Cardiac muscle cell (in vitro differentiated cells and primary cell): ENCODE results near the gene PSMG4. TPM values are rescaled to one million over a fixed set of nuclear protein-coding genes. Genes with fewer than 3 reads are reported as not detected.

Experiments used
- DNase-seq, 2 donors: peaks; one replicate each; pipeline versions ENCODE4 v3.0.0 to v3.0.0-alpha.2; 2010 to 2017; ENCODE audit warnings: low read depth in 1 of 2, low spot score in 1 of 2
- H3K27ac ChIP-seq: fragments of 200-600 bp; sonication (generic); 2 replicates; pipeline ENCODE4 v1.5.1; 2016
- H3K27me3 ChIP-seq: fragments of 200-600 bp; sonication (generic); 2 replicates; pipeline ENCODE4 v1.6.0; 2016; ENCODE audit warnings: control low read depth
- H3K36me3 ChIP-seq: fragments of 200-600 bp; sonication (generic); 2 replicates; pipeline ENCODE4 v1.5.1; 2016; ENCODE audit warnings: control low read depth
- H3K4me1 ChIP-seq: fragments of 200-600 bp; sonication (generic); 2 replicates; pipeline ENCODE4 v1.8.1; 2017; ENCODE audit warnings: low read depth, mild to moderate bottlenecking, mixed run types
- H3K4me3 ChIP-seq: fragments of 200-600 bp; sonication (generic); 2 replicates; pipeline ENCODE4 v1.5.1; 2016; ENCODE audit warnings: mild to moderate bottlenecking
- H3K9me3 ChIP-seq: fragments of 200-600 bp; sonication (generic); 2 replicates; pipeline ENCODE4 v1.5.1; 2017; ENCODE audit warnings: low read depth, mild to moderate bottlenecking, control low read depth
- polyA plus RNA-seq: library from polyadenylated mRNA; unstranded; fragments of >200 nt; fragmentation: Nextera tagmentation; extraction: Ambion mirVana; gene quantifications from 2 replicates; pipeline ENCODE4 v1.2.1, GENCODE V29; 2016
- total RNA-seq: library from RNA; depleted of rRNA; stranded (reverse); fragments of >200 nt; gene quantifications from 2 replicates; pipeline ENCODE4 v1.2.3, GENCODE V29; 2016
- TF ChIP-seq, protein P1 (sequence below): IDR thresholded peaks from 2 replicates; pipeline ENCODE4 v1.5.1; 2012; ENCODE audit warnings: low read depth, mild to moderate bottlenecking, low read length

The PSMG4 gene
- total and polyA plus RNA-seq, 2 experiments from 2014 or later = 22.2 to 44.0 TPM

- H3K4me3 ChIP-seq = no peak overlapping the region
- no peaks in the 10 kb centered on the region for H3K36me3 ChIP-seq
- DNase-seq = no peak
- H3K27ac ChIP-seq = no peak overlapping the region
- H3K27me3 ChIP-seq = no peaks in the 10 kb centered on the region
- TF ChIP-seq, protein P1, sequence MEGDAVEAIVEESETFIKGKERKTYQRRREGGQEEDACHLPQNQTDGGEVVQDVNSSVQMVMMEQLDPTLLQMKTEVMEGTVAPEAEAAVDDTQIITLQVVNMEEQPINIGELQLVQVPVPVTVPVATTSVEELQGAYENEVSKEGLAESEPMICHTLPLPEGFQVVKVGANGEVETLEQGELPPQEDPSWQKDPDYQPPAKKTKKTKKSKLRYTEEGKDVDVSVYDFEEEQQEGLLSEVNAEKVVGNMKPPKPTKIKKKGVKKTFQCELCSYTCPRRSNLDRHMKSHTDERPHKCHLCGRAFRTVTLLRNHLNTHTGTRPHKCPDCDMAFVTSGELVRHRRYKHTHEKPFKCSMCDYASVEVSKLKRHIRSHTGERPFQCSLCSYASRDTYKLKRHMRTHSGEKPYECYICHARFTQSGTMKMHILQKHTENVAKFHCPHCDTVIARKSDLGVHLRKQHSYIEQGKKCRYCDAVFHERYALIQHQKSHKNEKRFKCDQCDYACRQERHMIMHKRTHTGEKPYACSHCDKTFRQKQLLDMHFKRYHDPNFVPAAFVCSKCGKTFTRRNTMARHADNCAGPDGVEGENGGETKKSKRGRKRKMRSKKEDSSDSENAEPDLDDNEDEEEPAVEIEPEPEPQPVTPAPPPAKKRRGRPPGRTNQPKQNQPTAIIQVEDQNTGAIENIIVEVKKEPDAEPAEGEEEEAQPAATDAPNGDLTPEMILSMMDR = no peak
- no peaks in the 10 kb centered on the region for H3K9me3 ChIP-seq
- H3K4me1 ChIP-seq = peaks cover 17% of the 10 kb centered on the region
These were observed 45.4 kb upstream of the PSMG4 start for GRCh38 chr6:3213334-3213695.

- H3K27ac ChIP-seq = no peak overlapping the region
- H3K4me1 ChIP-seq = peaks cover 6% of the 10 kb centered on the region
- H3K36me3 ChIP-seq = no peaks in the 10 kb centered on the region
- no peak overlapping the region for H3K4me3 ChIP-seq
- DNase-seq = peak in 1 of 2 donors; percentile 52
- TF ChIP-seq, protein P1 = no peak
- no peaks in the 10 kb centered on the region for H3K27me3 ChIP-seq
- no peaks in the 10 kb centered on the region for H3K9me3 ChIP-seq
These were observed 43.8 kb upstream of the PSMG4 start for GRCh38 chr6:3214898-3215297.

DNA sequence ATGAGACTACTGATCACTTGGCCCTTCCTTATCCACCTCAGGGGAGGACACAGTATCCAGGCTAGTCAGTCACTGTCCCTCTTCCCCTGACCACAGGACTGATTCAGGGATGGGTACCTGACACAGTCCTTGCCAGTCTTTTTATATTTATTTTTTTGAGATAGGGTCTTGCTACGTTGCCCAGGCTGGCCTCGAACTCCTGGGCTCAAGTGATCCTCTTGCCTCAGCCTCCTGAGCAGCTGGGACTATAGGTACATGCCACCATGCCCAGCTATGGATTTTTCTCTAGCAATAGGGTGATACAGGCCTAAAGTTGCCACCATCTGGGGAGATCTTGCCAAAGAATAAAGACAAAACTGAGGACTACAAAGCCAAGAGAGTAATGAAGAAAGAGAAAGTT lies 41.5 kb upstream of the PSMG4 start:
- TF ChIP-seq, protein P1 = no peak
- peaks cover 4% of the 10 kb centered on the region for H3K4me1 ChIP-seq
- H3K27me3 ChIP-seq = no peaks in the 10 kb centered on the region
- no peaks in the 10 kb centered on the region for H3K36me3 ChIP-seq
- H3K27ac ChIP-seq = no peak overlapping the region
- DNase-seq = no peak
- H3K4me3 ChIP-seq = no peak overlapping the region
- no peaks in the 10 kb centered on the region for H3K9me3 ChIP-seq

- no peak overlapping the region for H3K27ac ChIP-seq
- TF ChIP-seq, protein P1 = no peak
- H3K36me3 ChIP-seq = no peaks in the 10 kb centered on the region
- H3K4me3 ChIP-seq = no peak overlapping the region
- DNase-seq = no peak
- peaks cover 9% of the 10 kb centered on the region for H3K4me1 ChIP-seq
- no peaks in the 10 kb centered on the region for H3K9me3 ChIP-seq
- H3K27me3 ChIP-seq = no peaks in the 10 kb centered on the region
These were observed 40.5 kb upstream of the PSMG4 start for GRCh38 chr6:3218266-3218665.

DNA sequence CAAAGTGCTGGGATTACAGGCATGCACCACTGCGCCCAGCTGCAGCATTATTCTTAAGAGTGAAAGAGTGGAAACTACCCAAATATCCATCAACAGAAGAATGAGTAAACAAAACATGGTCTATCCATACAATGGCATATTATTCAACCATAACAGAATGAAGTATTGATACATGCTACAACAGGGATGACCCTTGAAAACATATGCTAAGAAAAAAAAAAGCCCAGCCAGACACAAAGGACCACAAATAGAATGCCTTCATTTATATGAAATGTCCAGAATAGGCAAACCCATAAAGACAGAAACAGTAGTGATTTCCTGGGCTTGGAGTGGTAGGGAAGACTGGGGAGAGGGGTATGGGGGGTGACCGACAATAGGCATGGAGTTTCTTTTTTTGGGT lies 38.4 kb upstream of the PSMG4 start:
- no peak for DNase-seq
- H3K4me3 ChIP-seq = no peak overlapping the region
- peaks cover 9% of the 10 kb centered on the region for H3K4me1 ChIP-seq
- no peaks in the 10 kb centered on the region for H3K9me3 ChIP-seq
- H3K36me3 ChIP-seq = no peaks in the 10 kb centered on the region
- H3K27ac ChIP-seq = no peak overlapping the region
- H3K27me3 ChIP-seq = no peaks in the 10 kb centered on the region
- TF ChIP-seq, protein P1 = no peak

DNA sequence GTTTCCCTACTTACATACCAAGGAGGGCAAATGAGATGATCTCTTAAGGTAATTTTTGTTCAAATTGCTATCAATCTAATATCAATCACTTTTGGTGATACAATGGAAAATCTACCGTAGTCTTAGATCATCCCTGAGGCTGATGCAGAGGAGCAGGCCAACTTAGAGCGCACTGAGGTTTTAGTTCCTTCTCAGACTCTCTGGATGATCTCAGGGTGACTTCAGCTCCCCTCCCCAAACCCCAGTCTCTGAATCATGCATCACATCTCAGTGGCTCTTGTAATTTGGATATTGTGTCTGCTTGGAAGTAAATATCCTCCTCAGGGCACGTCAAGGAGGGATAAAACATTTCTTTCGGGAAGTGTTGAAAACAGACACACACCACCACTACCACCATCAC lies 37.2 kb upstream of the PSMG4 start:
- Histone ChIP-seq H3K9me3 (no peaks in the 10 kb centered on the region), H3K4me1 (peaks cover 9% of the 10 kb centered on the region), H3K36me3 (no peaks in the 10 kb centered on the region), H3K4me3 (no peak overlapping the region), H3K27me3 (peaks cover 9% of the 10 kb centered on the region), H3K27ac (no peak overlapping the region)
- DNase-seq = no peak
- TF ChIP-seq, protein P1 = no peak
